BLaER1 (cell line): ENCODE data around the gene MAGI1.
"Not testable (repeated sequence)": the region's sequence is repeated elsewhere in the genome, so short reads cannot be mapped to it uniquely, and the experiment has no call there.

ENCODE experiments used
- H3K27ac ChIP-seq: shearing (Covaris generic); formaldehyde crosslinking; 2 replicates; pipeline ENCODE4 v1.8.1; 2022
- H3K27me3 ChIP-seq: shearing (Covaris generic); formaldehyde crosslinking; 2 replicates; pipeline ENCODE4 v1.8.1; 2022
- H3K36me3 ChIP-seq: shearing (Covaris generic); formaldehyde crosslinking; 2 replicates; pipeline ENCODE4 v1.8.1; 2022
- H3K4me1 ChIP-seq: shearing (Covaris generic); formaldehyde crosslinking; 2 replicates; pipeline ENCODE4 v1.8.1; 2022
- H3K4me2 ChIP-seq: shearing (Covaris generic); formaldehyde crosslinking; 2 replicates; pipeline ENCODE4 v1.8.1; 2022
- H3K4me3 ChIP-seq: shearing (Covaris generic); formaldehyde crosslinking; 2 replicates; pipeline ENCODE4 v1.8.1; 2022
- H3K9ac ChIP-seq: shearing (Covaris generic); formaldehyde crosslinking; 2 replicates; pipeline ENCODE4 v1.8.1; 2022
- H3K9me3 ChIP-seq: shearing (Covaris generic); formaldehyde crosslinking; 2 replicates; pipeline ENCODE4 v1.8.1; 2022
- H4K20me1 ChIP-seq: shearing (Covaris generic); formaldehyde crosslinking; 2 replicates; pipeline ENCODE4 v1.8.1; 2022
- Cebpa-rat ChIP-seq: shearing (Covaris generic); IDR thresholded peaks from 2 replicates; pipeline ENCODE4 v1.8.1; 2022

MAGI1 gene

DNA sequence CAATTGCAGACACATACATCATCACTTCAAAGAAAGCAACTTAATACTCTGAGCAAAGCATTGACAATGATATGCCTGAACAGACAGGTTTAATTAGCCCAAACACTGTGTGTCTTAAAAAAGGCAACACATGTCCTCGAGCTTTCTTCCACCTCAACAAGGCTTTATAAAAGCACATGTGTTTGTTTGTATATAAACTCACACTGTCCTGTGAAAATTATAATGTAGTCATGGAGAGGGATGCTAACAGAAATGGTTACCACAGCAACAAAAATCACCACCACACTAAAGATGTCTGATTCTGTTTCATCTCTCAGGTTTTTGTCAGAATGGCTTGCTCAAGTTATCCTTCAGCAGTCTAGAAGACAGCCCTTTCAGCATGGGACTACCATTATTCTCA lies 314.7 kb downstream of the MAGI1 start:
- Histone ChIP-seq H3K9ac (no peak overlapping the region), H3K9me3 (peaks cover 12% of the 10 kb centered on the region; the same call in 1 of the 2 replicates), H4K20me1 (no peaks in the 10 kb centered on the region), H3K27ac (no peak overlapping the region), H3K27me3 (no peaks in the 10 kb centered on the region), H3K36me3 (0 out of 2 replicates have a peak, but pooled peaks cover 4% of the 10 kb centered on the region), H3K4me2 (no peak overlapping the region), H3K4me1 (peaks cover 20% of the 10 kb centered on the region), H3K4me3 (no peak overlapping the region)
- no peak for TF ChIP-seq Cebpa-rat

DNA sequence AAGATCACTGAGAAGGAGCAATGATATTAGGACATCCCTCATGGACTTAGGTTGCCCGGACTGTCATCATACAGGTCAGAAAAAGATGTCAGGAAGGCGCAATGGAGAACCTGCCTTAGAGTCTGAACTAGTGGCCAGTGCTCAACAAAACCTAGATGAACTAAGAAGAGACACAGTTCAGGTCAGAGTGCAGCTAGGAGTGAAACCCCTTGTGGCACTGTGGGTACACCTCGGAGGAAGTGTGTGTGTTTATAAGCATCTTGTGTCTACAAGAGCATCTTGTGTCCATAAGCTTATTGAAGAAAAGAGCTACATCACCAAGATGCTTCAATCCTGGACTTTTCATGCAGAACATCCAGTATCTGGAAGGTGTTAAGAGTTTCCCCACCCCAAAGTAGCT lies 315.7 kb downstream of the MAGI1 start:
- Histone ChIP-seq H3K4me1 (peaks cover 11% of the 10 kb centered on the region), H3K36me3 (0 out of 2 replicates have a peak, but pooled peaks cover 4% of the 10 kb centered on the region), H3K9me3 (peaks cover 12% of the 10 kb centered on the region; the same call in 1 of the 2 replicates), H4K20me1 (no peaks in the 10 kb centered on the region), H3K27ac (no peak overlapping the region), H3K27me3 (no peaks in the 10 kb centered on the region), H3K4me3 (no peak overlapping the region), H3K4me2 (peak overlapping the region; percentile 16; the same call in 1 of the 2 replicates), H3K9ac (no peak overlapping the region)
- TF ChIP-seq Cebpa-rat, result no peak

- Histone ChIP-seq H3K9ac (no peak overlapping the region), H3K9me3 (peaks cover 12% of the 10 kb centered on the region; the same call in 1 of the 2 replicates), H4K20me1 (no peaks in the 10 kb centered on the region), H3K4me2 (no peak overlapping the region), H3K4me1 (peaks cover 11% of the 10 kb centered on the region), H3K36me3 (0 out of 2 replicates have a peak, but pooled peaks cover 4% of the 10 kb centered on the region), H3K4me3 (no peak overlapping the region), H3K27me3 (no peaks in the 10 kb centered on the region), H3K27ac (no peak overlapping the region)
- no peak for TF ChIP-seq Cebpa-rat
Observed at GRCh38 chr3:65720989-65721737, 317.6 kb downstream of the MAGI1 start.

DNA sequence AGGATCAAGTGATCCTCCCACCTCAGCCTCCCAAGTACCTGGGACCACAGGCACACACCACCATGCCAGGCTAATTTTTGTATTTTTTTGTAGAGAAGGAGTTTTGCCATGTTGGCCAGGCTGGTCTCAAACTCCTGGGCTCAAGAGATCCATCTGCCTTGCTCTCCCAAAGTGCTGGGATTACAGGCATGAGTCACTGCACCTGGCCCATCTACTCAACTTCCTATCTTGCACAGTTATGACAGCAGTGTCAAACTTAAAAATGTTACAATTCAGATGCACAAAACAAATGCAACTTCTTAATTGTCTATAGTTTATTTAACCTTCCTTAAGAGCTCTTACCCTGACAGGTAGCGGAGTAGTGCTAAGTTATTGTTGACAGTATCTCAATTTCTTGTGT lies 319.1 kb downstream of the MAGI1 start:
- not testable (repeated sequence) for H3K36me3 ChIP-seq, H3K27ac ChIP-seq, H3K4me3 ChIP-seq, H4K20me1 ChIP-seq, H3K9me3 ChIP-seq, H3K4me2 ChIP-seq, H3K9ac ChIP-seq, H3K27me3 ChIP-seq
- peaks cover 13% of the 10 kb centered on the region for H3K4me1 ChIP-seq

DNA sequence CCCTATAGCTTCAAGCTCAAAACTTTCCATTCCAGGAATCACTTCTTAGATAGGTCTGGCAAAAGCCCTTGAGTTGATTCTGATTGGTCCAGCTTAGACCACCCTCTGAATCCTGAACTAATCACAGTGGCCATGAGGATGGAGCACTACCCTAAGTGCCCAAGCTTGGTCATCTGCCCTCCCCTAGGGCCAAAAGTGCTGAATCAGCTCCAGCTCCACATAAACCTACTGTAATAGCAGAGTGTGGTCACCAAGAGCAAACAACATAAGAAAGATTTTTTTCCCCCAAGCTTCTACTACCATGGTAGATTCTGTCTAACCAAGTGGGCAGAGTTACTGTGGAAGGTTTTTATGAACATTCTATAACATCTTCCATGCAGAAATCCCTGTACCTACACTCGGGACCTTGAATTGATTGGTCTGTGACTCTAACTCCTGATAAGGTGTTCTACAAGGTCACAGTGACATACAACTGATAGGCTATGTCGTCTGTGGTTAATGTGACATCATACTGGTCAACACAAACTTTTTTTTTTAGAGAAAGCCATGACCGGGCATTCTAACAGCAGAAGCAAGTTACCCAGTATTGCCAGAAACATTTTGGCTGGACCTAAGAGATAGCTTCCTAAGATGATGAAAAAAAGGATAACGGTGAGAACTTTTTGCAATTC lies 320.9 kb downstream of the MAGI1 start:
- TF ChIP-seq Cebpa-rat, result no peak
- H3K27me3 ChIP-seq, result no peaks in the 10 kb centered on the region
- H3K9ac ChIP-seq, result no peak overlapping the region

GRCh38 chr3:65716071-65716751 lies 322.5 kb downstream of the MAGI1 start:
- Histone ChIP-seq H3K4me2 (no peak overlapping the region), H4K20me1 (no peaks in the 10 kb centered on the region), H3K4me3 (no peak overlapping the region), H3K4me1 (peaks cover 15% of the 10 kb centered on the region), H3K27me3 (no peaks in the 10 kb centered on the region), H3K27ac (no peak overlapping the region), H3K36me3 (no peaks in the 10 kb centered on the region), H3K9me3 (0 out of 2 replicates have a peak, but pooled peaks cover 14% of the 10 kb centered on the region), H3K9ac (no peak overlapping the region)
- TF ChIP-seq Cebpa-rat, result no peak

More for the DNA sequence above, 320.9 kb downstream of the MAGI1 start:
- Histone ChIP-seq H3K4me1 (peaks cover 13% of the 10 kb centered on the region), H3K4me2 (no peak overlapping the region), H3K36me3 (no peaks in the 10 kb centered on the region), H3K9me3 (peaks cover 3% of the 10 kb centered on the region; the same call in 1 of the 2 replicates), H3K27ac (no peak overlapping the region), H4K20me1 (no peaks in the 10 kb centered on the region), H3K4me3 (no peak overlapping the region)

DNA sequence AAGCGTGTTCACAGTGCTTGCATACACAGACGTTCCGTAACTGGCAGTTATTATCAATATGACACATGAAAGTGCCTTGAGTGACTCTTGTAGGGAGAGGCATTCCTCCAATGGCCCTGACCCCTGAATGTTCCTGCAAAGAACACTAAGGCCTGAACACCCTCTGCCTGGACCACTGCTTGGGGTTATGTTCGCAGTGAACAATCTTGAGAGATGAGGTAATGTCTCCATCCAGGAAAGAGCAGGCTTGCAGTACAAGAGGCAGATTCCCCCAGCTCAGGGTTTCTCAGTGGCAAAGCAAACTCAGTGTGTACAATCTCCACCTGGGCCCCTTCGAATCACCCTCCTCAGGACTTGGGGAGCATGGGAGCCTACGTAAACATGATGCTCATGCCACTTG lies 324.6 kb downstream of the MAGI1 start:
- Histone ChIP-seq H3K4me1 (peaks cover 15% of the 10 kb centered on the region), H3K36me3 (no peaks in the 10 kb centered on the region), H4K20me1 (no peaks in the 10 kb centered on the region), H3K4me2 (no peak overlapping the region), H3K9me3 (peaks cover 21% of the 10 kb centered on the region; the same call in 1 of the 2 replicates), H3K4me3 (no peak overlapping the region), H3K27ac (no peak overlapping the region), H3K9ac (no peak overlapping the region), H3K27me3 (no peaks in the 10 kb centered on the region)
- TF ChIP-seq Cebpa-rat, result no peak

DNA sequence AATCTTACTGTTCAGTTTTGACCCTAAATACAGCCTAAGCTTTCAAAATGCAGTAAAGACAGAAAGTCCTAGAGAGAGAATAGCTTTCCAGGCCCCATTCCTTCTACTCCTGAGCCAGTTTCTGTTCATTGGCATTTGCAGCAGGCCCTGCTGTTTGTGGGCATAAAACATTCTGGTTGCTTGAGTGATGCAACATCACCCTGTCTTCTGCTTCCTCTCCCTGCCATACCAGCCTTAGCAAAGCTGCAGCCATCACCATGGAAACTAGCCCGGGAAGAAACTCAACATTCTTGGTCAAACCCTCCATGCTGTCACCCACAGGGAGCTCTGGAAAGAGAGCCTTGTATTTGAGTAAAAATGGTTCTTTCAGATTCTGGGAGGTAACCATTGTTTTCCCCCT lies 325.7 kb downstream of the MAGI1 start:
- Histone ChIP-seq H3K27ac (no peak overlapping the region), H3K9me3 (peaks cover 21% of the 10 kb centered on the region; the same call in 1 of the 2 replicates), H3K27me3 (no peaks in the 10 kb centered on the region), H3K4me3 (no peak overlapping the region), H4K20me1 (no peaks in the 10 kb centered on the region), H3K9ac (no peak overlapping the region), H3K36me3 (no peaks in the 10 kb centered on the region), H3K4me2 (no peak overlapping the region), H3K4me1 (peaks cover 15% of the 10 kb centered on the region)
- 0 out of 2 replicates have a peak, but pooled peaks have one; percentile 25 for TF ChIP-seq Cebpa-rat

- no peak overlapping the region for H3K4me3 ChIP-seq
- no peaks in the 10 kb centered on the region for H3K36me3 ChIP-seq
- no peak overlapping the region for H3K4me2 ChIP-seq
- no peak overlapping the region for H3K27ac ChIP-seq
- no peak overlapping the region for H3K9ac ChIP-seq
- peaks cover 15% of the 10 kb centered on the region for H3K4me1 ChIP-seq
- TF ChIP-seq Cebpa-rat, result no peak
- peaks cover 21% of the 10 kb centered on the region; the same call in 1 of the 2 replicates for H3K9me3 ChIP-seq
- no peaks in the 10 kb centered on the region for H3K27me3 ChIP-seq
- H4K20me1 ChIP-seq, result no peaks in the 10 kb centered on the region
Observed at GRCh38 chr3:65712140-65712539, 326.6 kb downstream of the MAGI1 start.
